Right hindlimb (tissue), 1 donor: ENCODE results near the gene KCND3.
"Not testable (repeated sequence)": the region's sequence is repeated elsewhere in the genome, so short reads cannot be mapped to it uniquely, and the experiment has no call there.

Experiments
- DNase-seq: peaks from one replicate; pipeline ENCODE4 v3.0.0-alpha.2; 2018

The KCND3 gene

DNA sequence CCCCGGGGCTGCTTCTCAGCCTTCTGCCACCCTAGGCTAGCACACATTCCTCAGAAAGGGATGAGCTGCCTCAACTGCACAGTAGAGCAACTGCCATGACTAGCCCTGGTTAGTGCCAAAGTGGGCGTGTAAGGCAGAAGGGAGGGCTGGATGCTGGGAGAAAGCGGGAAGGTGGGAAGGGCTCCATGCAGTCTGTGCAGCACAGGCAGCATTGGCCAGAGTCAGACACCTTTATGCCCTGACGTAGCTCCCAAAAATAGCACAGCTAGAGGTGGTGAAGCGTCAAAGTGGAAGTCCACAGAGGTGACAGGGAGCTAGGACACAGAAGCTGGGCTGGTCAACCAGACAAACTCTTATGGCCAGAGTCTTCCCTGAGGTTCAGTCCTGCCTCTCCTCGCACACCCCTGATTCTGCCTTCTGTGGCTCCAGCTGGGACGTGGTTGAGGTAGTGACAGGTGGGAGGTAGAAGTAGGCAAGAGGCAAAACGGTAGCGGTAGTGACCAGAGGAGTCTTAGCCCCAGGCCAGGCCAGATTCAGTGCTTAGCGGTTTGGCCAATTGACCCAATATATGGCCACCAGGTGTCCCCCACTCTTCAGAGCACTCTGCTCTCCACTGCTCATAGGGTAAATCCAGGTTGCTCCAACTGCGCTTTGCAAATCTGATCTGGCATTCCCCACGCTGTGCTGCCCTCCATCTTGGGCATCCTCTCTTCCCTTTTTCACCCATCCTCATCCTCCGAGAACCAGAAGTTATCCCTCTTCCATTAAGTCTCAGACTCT is 188.2 kb downstream of the KCND3 start:
- DNase-seq = no peak

GRCh38 chr1:111799722-111800121 is 189.7 kb downstream of the KCND3 start:
- not testable (repeated sequence) for DNase-seq

GRCh38 chr1:111798580-111798979 is 190.9 kb downstream of the KCND3 start:
- DNase-seq = no peak

GRCh38 chr1:111795401-111795800 is 194.1 kb downstream of the KCND3 start:
- no peak for DNase-seq

DNA sequence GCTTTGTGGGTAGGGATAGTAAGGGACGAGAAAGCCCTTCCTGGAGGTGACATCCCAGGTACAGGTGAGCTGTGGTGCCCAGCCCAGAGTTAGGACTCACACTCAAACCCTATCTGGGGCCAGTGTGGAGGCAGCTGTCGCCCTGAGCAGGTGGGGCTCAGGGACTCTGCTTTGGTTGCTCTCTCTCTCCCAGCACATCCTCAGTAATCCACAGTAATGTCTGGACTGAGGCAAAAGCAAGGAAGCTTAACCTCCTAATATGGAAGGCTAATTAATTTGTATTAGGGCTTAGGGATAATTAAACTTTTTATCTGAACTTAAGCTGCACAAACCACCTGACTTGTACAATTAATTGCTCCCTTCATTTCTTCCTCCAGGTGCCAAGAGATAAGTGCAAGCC is 195.5 kb downstream of the KCND3 start:
- no peak for DNase-seq

GRCh38 chr1:111792249-111792648 is 197.2 kb downstream of the KCND3 start:
- DNase-seq = no peak

DNA sequence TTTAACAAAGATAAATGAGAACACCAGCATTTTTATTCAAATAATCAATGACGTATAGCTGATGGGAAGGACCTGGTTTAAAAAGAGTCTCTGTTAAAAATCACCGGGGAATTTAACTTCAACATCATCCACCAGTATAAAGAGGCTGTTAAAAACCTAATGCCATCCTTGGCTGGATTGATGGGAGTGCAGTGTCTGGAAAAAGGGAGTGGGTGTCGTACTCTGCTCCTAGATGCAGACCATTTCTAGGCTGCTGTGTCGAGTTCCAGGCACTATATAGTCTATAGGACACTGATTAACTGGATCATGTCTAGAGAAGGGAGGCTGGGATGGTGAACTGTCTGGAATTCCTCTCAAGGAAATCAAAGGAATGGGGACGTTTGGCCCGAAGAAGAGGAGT is 197.7 kb downstream of the KCND3 start:
- no peak for DNase-seq

DNA sequence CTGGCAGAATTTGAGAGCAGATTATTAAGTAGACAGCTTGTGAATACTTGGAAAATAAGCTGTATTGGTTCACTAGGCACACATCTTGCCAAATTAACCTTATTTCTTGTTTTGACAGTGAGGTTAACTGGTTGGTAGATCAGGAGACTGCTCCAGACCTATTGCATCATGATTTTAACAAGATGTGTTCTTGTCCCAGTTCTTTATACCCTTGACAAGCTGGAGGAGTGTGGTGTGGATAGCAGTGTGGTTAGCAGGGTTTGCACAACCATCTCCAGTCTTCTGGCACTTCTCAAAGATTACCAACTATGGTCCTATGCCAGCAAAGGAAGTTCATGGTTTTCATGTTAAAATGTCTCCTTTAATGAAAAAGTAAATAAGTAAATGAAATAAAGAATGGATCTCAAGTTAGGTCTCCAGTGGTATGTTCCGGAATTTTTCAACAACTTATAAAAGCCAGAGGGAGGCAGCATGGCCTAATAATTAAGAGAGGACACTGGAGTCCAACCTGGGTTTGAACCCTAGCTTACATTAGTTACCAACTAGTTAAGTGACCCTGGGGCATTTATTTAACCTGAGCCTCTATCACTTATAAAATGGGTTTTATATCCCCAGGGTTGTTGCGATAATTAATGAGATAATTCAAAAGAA is 199.7 kb downstream of the KCND3 start:
- no peak for DNase-seq

- DNase-seq = no peak
These were observed 200.3 kb downstream of the KCND3 start for GRCh38 chr1:111789142-111789541.

- DNase-seq = no peak
These were observed 202.7 kb downstream of the KCND3 start for GRCh38 chr1:111786669-111787207.

GRCh38 chr1:111784273-111784901 is 205.1 kb downstream of the KCND3 start:
- DNase-seq = no peak

GRCh38 chr1:111779546-111779945 is 209.9 kb downstream of the KCND3 start:
- DNase-seq = no peak

- DNase-seq = no peak
These were observed 210.9 kb downstream of the KCND3 start for GRCh38 chr1:111778541-111779051.

GRCh38 chr1:111778066-111778465 is 211.4 kb downstream of the KCND3 start:
- no peak for DNase-seq

DNA sequence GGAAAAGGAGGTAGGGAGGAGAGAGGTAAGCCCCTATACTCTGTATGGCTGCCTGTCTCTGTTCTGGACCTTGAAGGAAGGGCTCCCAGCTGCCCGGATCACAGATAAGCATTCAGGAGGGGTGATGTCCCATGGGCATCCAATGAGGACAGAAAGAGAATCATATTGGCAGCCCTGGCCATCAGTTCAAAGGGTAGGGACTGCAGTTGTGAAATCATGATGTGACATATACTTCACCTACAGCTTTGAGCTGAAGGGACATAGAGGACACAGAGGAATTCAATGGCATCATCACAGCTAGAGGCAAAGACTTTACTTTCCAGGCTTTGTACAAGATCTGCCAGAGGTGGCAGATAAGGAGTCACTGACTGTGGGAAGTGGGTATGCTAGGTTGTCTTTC is 212.2 kb downstream of the KCND3 start:
- DNase-seq = no peak

DNA sequence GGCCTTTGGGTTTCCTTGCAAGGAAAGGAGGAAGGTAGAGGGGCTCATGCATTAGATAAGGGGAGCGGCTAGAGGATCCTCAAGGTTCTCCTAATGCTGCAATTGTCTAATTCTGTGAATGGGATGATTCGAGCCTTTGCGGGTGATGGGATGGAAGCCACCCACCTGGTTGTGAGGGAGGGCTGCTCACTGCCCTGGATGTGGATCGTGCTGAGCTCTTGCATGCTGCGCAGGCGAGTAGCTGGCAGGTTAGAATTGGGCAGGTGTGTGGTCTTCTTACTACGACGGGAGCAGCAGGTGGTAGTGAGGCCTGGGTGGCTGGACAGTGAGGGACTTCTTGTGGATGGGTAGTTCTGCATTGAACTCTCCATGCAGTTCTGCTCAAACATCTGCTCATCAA is 212.6 kb downstream of the KCND3 start:
- DNase-seq = no peak

DNA sequence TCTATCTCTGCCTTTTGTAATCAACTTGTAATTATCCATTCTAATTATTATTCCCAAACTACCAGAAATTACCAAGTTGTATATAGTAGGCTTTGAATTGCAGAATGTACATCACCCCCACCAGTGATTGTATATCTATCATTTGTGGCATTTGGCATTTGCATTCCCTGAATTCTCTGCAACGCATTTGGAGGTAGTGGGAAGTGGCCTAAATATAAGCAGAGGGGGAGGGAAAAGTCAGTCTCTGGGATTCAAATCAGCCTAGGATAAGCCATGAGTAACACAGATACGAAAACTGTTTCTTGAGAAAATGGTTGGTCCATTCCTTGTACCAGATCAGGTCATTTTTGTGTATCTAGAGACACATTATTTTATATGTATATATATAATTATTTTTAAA is 213.1 kb downstream of the KCND3 start:
- no peak for DNase-seq

DNA sequence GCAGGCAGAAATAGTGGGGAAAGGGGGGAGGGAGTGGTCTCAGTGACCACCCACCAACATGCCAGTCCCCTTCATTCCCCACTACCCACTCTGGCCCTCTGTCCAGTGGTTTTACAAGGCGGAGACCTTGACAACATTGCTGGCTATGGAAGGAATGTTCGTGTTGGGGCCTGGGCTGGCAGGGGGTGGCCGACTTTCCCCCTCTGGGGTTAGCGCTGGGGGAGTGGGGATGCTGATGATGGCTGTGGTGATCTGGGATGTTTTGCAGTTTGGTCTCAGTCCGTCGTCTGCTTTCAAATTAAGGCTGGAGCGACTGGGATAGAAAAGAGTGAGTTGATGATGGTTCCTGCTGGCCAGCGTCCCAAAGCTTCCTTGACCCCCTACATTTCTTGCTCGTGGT is 213.5 kb downstream of the KCND3 start:
- DNase-seq = no peak

DNA sequence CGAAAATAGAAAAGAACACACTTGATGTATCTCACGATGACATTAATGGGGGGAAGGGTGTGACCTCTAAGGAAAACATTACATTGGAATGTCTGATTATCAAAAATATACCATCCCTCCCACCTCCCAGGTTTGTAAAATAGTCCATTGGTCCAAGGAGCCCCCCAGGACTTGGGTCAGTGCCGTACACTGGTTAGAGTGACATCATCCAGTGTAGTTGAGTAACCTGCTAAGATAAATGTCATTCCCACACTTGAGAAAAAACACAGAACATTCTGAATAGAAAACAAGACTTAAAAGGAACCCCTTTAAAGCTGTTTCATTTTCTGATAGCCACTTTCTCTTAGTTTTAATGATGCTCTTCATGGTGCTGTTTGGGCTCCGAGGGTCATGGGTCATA is 218.6 kb downstream of the KCND3 start:
- no peak for DNase-seq

DNA sequence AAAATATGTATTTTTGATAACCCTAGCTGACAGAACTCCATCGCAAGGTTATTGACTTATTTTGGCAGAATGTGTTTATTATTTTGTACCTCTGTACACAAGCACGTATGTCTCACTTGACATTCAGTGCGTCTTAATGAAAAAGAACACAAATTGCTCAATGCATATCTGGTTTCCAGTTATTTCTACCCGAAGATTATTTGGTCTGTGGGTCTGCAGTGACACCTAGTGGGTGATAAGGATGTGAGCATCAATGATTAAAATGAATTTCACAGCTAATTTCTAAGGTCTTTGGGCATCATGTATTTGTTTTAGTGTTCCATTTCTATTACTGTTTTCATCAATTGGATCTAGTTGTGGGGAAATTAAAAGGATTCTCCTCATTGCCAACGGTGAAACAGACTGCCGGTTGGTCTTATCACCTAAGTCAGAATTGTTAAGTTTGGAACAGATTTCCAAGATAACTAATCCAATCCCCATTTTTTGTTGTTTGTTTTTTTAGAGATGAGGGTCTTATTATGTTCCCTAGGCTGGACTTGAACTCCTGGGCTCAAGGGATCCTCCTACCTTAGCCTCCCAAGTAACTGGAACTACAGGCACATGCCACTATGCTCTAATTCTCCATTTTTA is 219.8 kb downstream of the KCND3 start:
- DNase-seq = peak; percentile 36

DNA sequence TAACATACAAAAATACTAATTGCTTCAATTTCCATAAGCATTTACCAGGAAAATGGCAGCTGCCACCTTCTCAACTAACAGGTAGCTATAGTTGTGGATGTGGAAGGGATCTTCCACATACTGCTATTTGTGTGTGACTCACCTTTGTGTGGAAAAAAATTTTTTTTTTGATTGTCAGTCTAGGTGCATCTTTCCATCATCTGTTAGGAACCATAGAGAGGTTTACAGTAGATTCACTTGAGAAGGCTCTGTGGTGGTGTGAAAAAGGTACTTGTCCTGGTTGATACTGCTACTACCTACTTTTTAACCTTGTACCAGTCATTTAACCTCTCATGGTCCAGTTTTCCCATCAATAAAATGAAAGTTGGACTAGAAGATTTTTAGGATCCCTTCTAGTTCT is 220.8 kb downstream of the KCND3 start:
- DNase-seq = no peak

DNA sequence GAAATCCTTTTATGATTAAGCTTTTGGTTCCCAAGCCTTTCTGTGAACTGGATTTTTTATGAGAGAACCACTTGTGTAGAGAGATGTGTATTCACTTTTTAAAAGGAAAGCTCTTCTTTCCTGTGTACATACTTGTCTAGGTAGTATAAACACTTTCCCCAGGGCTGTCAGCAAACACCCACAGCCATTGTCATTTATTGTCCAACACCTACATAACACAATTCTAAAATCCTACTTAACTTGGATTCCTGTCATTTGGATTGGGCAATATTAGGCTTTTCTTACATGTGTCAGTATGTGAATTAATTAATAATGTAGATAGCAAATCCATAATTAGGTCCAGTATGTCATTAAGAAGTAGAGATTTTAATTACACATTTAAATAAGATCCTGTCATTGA is 221.4 kb downstream of the KCND3 start:
- no peak for DNase-seq

- no peak for DNase-seq
These were observed 227.1 kb downstream of the KCND3 start for GRCh38 chr1:111762332-111762731.
